ENCODE results near the gene LHX1. TPM values are rescaled to one million over a fixed set of nuclear protein-coding genes. Genes with fewer than 3 reads are reported as not detected.
A peak's percentile ranks its signal among the peaks of the same experiment; 100 is the strongest.

LHX1 gene
- total RNA-seq, 4 donors from 2014 or later, result not detected

GRCh38 chr17:36931697-36932382 lies 5.4 kb upstream of the LHX1 start:
- Histone ChIP-seq H3K27me3 (peaks cover 100% of the 10 kb centered on the region), H3K36me3 (no peaks in the 10 kb centered on the region), H3K9me3 (no peaks in the 10 kb centered on the region), H3K4me3 (peak overlapping the region in 1 of 4 donors; percentile 36), H3K4me1 (peaks cover 24 to 56% (median 51%) of the 10 kb centered on the region in 4 donors), H3K27ac (no peak overlapping the region)
- intact Hi-C loops (cut with DNase I; ENCODE audit: low total_unique reads) (no loop called here), in situ Hi-C loops (cut with MboI; ENCODE audit: low pct_ligation_motif_present in 1 of 4, low pct_unique_long_range_greater_than_20kb in 1 of 4, low sequenced_read_pairs in 3 of 4) (no loop called here)
- no peak for TF ChIP-seq CTCF (IDR thresholded peaks at IDR 0.05)
- TF ChIP-seq POLR2A (IDR thresholded peaks at IDR 0.05), result no peak
- TF ChIP-seq EP300 (IDR thresholded peaks at IDR 0.05; ENCODE audit: low read depth), result no peak
- no peak for TF ChIP-seq POLR2AphosphoS5 (IDR thresholded peaks at IDR 0.05)
- no peak for DNase-seq
- whole genome bisulfite sequencing, 2 donors (ENCODE audit: low coverage in 1 of 2), result 0 to 6% methylated on average over 10 to 30 of the region's 30 CpGs

GRCh38 chr17:36932383-36932693 lies 4.9 kb upstream of the LHX1 start:
- DNase-seq, result no peak
- peak overlapping the region in 1 of 4 donors; percentile 36 for H3K4me3 ChIP-seq
- WGBS, 2 donors (ENCODE audit: low coverage in 1 of 2), result 5 to 11% methylated on average over 4 to 16 of the region's 16 CpGs
- H3K9me3 ChIP-seq, result no peaks in the 10 kb centered on the region
- no peaks in the 10 kb centered on the region for H3K36me3 ChIP-seq
- in situ Hi-C loops (cut with MboI; ENCODE audit: low pct_ligation_motif_present in 1 of 4, low pct_unique_long_range_greater_than_20kb in 1 of 4, low sequenced_read_pairs in 3 of 4), result no loop called here
- H3K27me3 ChIP-seq, result peaks cover 100% of the 10 kb centered on the region
- no peak overlapping the region for H3K27ac ChIP-seq
- no peak for TF ChIP-seq POLR2A (IDR thresholded peaks at IDR 0.05)
- TF ChIP-seq CTCF (IDR thresholded peaks at IDR 0.05), result no peak
- no peak for TF ChIP-seq POLR2AphosphoS5 (IDR thresholded peaks at IDR 0.05)
- TF ChIP-seq EP300 (IDR thresholded peaks at IDR 0.05; ENCODE audit: low read depth), result no peak
- H3K4me1 ChIP-seq, result peaks cover 29 to 61% (median 56%) of the 10 kb centered on the region in 4 donors
- intact Hi-C loops (cut with DNase I; ENCODE audit: low total_unique reads), result no loop called here

DNA sequence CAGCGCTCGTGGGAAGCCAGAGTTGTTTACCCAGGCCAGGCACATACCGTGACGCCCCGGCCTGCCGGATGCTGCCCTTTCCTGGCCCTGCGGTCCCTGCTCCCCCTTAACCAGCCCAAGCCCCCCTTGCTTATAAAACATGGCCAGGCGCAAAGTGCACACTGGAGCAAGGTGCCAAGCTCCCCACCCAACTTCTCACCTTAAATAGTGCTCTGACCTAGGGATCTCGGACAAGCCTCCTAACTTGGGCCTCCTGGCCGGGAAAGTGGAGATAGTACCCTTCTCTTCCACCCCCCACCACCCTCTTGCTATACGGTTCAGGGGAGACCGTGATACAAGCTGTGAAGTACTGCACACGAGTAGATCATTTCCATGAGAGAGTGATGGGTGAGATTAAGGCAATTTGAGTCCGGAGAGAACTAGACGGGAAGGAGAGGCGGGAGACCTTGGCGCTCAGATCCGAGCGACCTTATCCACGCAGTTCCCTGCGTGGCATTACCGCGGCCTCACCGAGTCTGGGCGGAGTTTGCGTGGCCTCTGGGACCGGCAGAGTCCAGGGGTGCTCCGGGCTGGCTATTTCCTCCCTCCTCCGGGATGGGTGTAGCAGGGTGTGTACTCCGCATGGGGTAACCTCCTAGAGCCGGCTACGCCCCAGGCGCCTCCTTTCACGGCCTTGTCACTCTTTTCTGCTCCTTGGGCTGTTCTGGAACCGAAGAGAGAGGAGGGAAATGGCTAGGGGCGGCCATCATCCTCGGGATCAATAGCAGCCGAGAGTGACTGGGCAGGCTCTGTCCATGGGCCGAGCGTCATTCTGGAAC lies 4.4 kb upstream of the LHX1 start:
- no peaks in the 10 kb centered on the region for H3K9me3 ChIP-seq
- no peak for DNase-seq
- in situ Hi-C loops (cut with MboI; ENCODE audit: low pct_ligation_motif_present in 1 of 4, low pct_unique_long_range_greater_than_20kb in 1 of 4, low sequenced_read_pairs in 3 of 4), result no loop called here
- H3K27me3 ChIP-seq, result peaks cover 100% of the 10 kb centered on the region
- H3K27ac ChIP-seq, result no peak overlapping the region
- intact Hi-C loops (cut with DNase I; ENCODE audit: low total_unique reads), result no loop called here
- no peak for TF ChIP-seq POLR2AphosphoS5 (IDR thresholded peaks at IDR 0.05)
- no peak for TF ChIP-seq EP300 (IDR thresholded peaks at IDR 0.05; ENCODE audit: low read depth)
- no peak for TF ChIP-seq CTCF (IDR thresholded peaks at IDR 0.05)
- no peak for TF ChIP-seq POLR2A (IDR thresholded peaks at IDR 0.05)
- WGBS, 2 donors (ENCODE audit: low coverage in 1 of 2), result 6 to 18% methylated on average over 10 to 40 of the region's 40 CpGs
- peak overlapping the region in 1 of 4 donors; percentile 2 for H3K4me3 ChIP-seq
- H3K4me1 ChIP-seq, result peaks cover 34 to 67% (median 61%) of the 10 kb centered on the region in 4 donors
- H3K36me3 ChIP-seq, result no peaks in the 10 kb centered on the region

DNA sequence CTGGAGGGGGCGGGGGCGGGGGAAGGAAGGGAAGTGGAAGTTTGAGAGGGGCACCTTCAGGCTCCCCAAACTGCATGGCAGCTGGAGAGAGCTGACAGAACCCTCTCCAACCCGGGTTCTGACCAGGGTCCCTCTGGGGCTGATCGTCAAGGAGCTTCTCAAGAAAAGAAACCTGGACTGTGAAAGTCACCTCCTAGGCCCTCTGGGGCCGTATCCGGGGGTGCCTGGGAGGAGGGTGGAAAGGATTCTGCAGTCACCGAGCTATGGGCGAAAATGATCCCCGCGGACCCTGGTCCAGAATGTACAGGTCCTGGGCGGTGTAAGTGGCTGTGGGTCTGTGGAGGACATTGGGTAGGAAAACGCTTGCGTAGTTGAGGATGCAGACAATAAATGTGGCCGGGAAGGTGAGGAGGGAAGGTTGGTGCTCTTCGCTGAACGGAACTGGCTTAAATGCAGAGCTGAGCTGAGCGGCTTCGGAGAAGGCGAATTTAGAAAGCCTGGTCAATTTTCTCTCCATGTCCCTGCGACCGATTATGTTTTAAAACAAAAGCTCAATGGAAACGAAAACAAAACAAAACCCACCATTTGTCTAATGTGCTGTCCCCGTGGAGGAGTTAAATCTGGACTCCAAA lies 3.6 kb upstream of the LHX1 start:
- WGBS, 2 donors (ENCODE audit: low coverage in 1 of 2), result 14 to 15% methylated on average over 17 to 21 of the region's 23 CpGs
- Histone ChIP-seq H3K9me3 (no peaks in the 10 kb centered on the region), H3K27ac (no peak overlapping the region), H3K4me1 (peaks cover 36 to 71% (median 67%) of the 10 kb centered on the region in 4 donors), H3K4me3 (peak overlapping the region in 1 of 4 donors; percentile 25), H3K27me3 (peaks cover 100% of the 10 kb centered on the region), H3K36me3 (no peaks in the 10 kb centered on the region)
- no peak for TF ChIP-seq CTCF (IDR thresholded peaks at IDR 0.05)
- TF ChIP-seq EP300 (IDR thresholded peaks at IDR 0.05; ENCODE audit: low read depth), result no peak
- TF ChIP-seq POLR2AphosphoS5 (IDR thresholded peaks at IDR 0.05), result peak in 1 of 3 donors; percentile 13
- DNase-seq, result no peak
- intact Hi-C loops (cut with DNase I; ENCODE audit: low total_unique reads) (no loop called here), in situ Hi-C loops (cut with MboI; ENCODE audit: low pct_ligation_motif_present in 1 of 4, low pct_unique_long_range_greater_than_20kb in 1 of 4, low sequenced_read_pairs in 3 of 4) (no loop called here)
